GM18505 (cell line): ENCODE results near the gene TAF3.
"Not testable (repeated sequence)": the region's sequence is repeated elsewhere in the genome, so short reads cannot be mapped to it uniquely, and the experiment has no call there.

ENCODE experiments used
- ATAC-seq: cut with Tn5 transposase; IDR thresholded peaks from one replicate; pipeline ENCODE4 v1.9.1; 2021; ENCODE audit not compliant: unreplicated experiment
- POLR2A ChIP-seq: IDR thresholded peaks from 4 replicates; pipeline ENCODE4 v1.6.1; 2011; ENCODE audit warnings: borderline replicate concordance; ENCODE audit not compliant: insufficient read depth, insufficient read length; ENCODE audit errors: extremely low read depth

TAF3 gene

GRCh38 chr10:7802606-7803005 is 15.7 kb upstream of the TAF3 start:
- no peak for TF ChIP-seq POLR2A
- ATAC-seq: no peak

- TF ChIP-seq POLR2A: no peak
- ATAC-seq: no peak
Measured at GRCh38 chr10:7804216-7804615, 14.1 kb upstream of the TAF3 start.

DNA sequence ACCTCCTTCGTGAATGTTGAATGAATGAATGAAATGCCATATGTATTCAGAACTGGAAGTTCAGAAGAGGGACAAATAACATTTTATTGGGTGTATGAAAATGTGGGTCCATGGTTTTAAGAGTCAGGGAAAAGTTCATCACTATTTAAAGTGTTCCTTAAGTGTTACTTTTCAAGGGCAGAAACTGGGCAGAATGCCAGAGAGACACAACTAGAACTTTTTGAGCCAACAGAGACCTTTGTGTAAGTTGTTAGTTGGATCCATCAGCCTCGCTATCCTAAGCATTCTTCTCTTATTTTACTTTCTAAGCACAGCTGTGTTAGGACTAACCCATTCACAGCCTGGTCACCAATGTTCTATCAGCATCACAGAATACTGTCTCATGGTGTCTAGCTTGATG is 13.6 kb upstream of the TAF3 start:
- no peak for ATAC-seq
- TF ChIP-seq POLR2A: no peak

GRCh38 chr10:7808686-7809267 is 9.5 kb upstream of the TAF3 start:
- TF ChIP-seq POLR2A: no peak
- no peak for ATAC-seq

- ATAC-seq: no peak
- no peak for TF ChIP-seq POLR2A
Measured at GRCh38 chr10:7810443-7810842, 7.9 kb upstream of the TAF3 start.

- no peak for ATAC-seq
- no peak for TF ChIP-seq POLR2A
Measured at GRCh38 chr10:7811000-7811399, 7.3 kb upstream of the TAF3 start.

GRCh38 chr10:7811743-7812142 is 6.6 kb upstream of the TAF3 start:
- not testable (repeated sequence) for ATAC-seq

GRCh38 chr10:7813481-7813880 is 4.8 kb upstream of the TAF3 start:
- no peak for ATAC-seq
- no peak for TF ChIP-seq POLR2A

DNA sequence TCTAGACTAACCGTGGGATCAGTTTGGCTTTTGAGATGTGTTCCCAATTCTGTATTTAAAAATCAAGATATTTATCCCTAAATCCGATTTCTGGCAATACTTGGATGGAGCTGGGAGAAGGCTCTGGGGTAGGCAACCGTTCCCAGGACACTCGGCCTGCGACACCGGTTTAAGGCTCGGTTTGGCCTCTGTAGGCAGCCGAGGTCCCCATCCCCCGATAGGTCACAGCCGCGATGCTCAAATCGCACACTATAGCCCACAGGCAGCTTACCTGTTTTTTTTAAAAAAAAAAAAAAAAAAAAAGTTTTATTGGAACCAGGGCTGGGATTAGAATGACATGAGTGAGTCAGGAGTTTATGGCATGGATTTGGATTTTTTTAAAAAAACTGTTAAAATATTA is 729 bp upstream of the TAF3 start:
- ATAC-seq: no peak
- TF ChIP-seq POLR2A: no peak

DNA sequence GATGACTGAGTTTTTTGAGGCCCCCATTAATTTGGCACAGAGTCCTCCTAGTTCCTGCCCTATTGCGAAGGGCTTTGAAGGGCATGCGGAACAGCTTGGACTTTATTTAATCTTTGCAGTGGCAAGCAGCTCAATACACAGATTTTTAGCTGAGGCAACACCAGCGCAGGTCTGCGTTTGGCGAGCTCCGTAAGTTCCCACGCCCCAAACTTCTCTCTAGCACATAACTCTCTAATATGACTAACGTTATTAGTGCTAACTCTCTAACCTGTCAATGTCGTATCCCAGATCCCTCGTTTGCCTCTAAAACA is 366 bp upstream of the TAF3 start:
- TF ChIP-seq POLR2A: no peak
- peak; percentile 8 for ATAC-seq

GRCh38 chr10:7819121-7819460 is 786 bp downstream of the TAF3 start:
- no peak for TF ChIP-seq POLR2A
- peak; percentile 36 for ATAC-seq

- ATAC-seq: no peak
- no peak for TF ChIP-seq POLR2A
Measured at GRCh38 chr10:7824251-7824650, 5.9 kb downstream of the TAF3 start.

- ATAC-seq: no peak
- TF ChIP-seq POLR2A: no peak
Measured at GRCh38 chr10:7826971-7827370, 8.7 kb downstream of the TAF3 start.

- no peak for TF ChIP-seq POLR2A
- ATAC-seq: no peak
Measured at GRCh38 chr10:7829289-7829834, 11.1 kb downstream of the TAF3 start.

DNA sequence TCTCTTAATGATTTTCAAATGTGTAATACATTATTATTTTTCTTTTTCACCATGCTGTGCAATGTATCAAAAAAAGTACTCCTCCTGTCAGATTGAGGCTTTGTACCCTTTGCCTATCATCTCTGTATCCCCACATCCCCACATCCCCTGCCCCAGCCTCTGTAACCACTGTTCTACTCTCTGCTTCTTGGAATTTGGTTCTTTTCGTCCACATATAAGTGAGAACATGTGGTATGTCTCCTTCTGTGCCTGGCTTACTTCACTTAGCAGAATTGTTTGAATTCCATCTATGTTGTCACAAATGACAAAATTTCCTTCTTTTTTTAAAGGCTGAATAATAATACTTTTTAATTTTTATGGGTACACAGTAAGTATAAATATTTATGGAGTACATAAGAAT is 13.8 kb downstream of the TAF3 start:
- no peak for ATAC-seq

More for the DNA sequence above, 13.8 kb downstream of the TAF3 start:
- TF ChIP-seq POLR2A: no peak
